Esophagus muscularis mucosa (tissue), 3 donors: Measurements from ENCODE around the gene RASAL1.

Experiments
- CTCF ChIP-seq, 3 experiments: fragments of 200-600 bp in 2 of 3; fragments of 450-650 bp in 1 of 3; sonication (generic) in 2 of 3; IDR thresholded peaks; one replicate each; pipeline ENCODE4 v1.5.1; 2017 to 2019; ENCODE audit warnings: antibody characterized with exemption in 3 of 3, mild to moderate bottlenecking in 2 of 3, moderate library complexity in 1 of 3
- POLR2A ChIP-seq: fragments of 450-650 bp; IDR thresholded peaks from one replicate; pipeline ENCODE4 v1.6.1; 2017; ENCODE audit warnings: antibody characterized with exemption, moderate library complexity, mild to moderate bottlenecking, low read depth

- TF ChIP-seq CTCF (IDR thresholded peaks at IDR 0.05) (no peak), POLR2A (no peak)
Measured at GRCh38 chr12:113093409-113094101, 42.0 kb downstream of the RASAL1 start.
